Mesendoderm (in vitro differentiated cells): Measurements from ENCODE around the gene BGN.

Experiments
- DNase-seq: peaks from one replicate; pipeline ENCODE4 v3.0.0; 2013
- H2AK5ac ChIP-seq: 2 replicates; pipeline ENCODE4 v1.6.1; 2013; ENCODE audit warnings: low read length, inconsistent platforms
- H2BK120ac ChIP-seq: 2 replicates; pipeline ENCODE4 v1.6.1; 2013; ENCODE audit warnings: low read depth, mild to moderate bottlenecking, low read length, moderate library complexity, mixed read lengths
- H2BK15ac ChIP-seq: replicated peaks from 2 replicates; pipeline ENCODE4 v1.6.1; 2013; ENCODE audit warnings: low read depth, mild to moderate bottlenecking, moderate library complexity
- H2BK5ac ChIP-seq: 2 replicates; pipeline ENCODE4 v1.6.1; 2013; ENCODE audit warnings: low read length, inconsistent platforms
- H3K18ac ChIP-seq: 2 replicates; pipeline ENCODE4 v1.6.1; 2013; ENCODE audit warnings: mild to moderate bottlenecking, low read length, mixed read lengths
- H3K23ac ChIP-seq: one replicate; pipeline ENCODE4 v1.6.1; 2013; ENCODE audit warnings: low read length
- H3K27ac ChIP-seq: 2 replicates; pipeline ENCODE4 v1.5.1; 2013; ENCODE audit warnings: low read depth, mild to moderate bottlenecking, inconsistent platforms, low read length, moderate library complexity
- H3K27me3 ChIP-seq: 2 replicates; pipeline ENCODE4 v1.6.1; 2013; ENCODE audit warnings: low read length, control low read depth, mild to moderate bottlenecking, inconsistent platforms; ENCODE audit not compliant: insufficient read depth, poor library complexity
- H3K36me3 ChIP-seq: 2 replicates; pipeline ENCODE4 v1.6.1; 2013; ENCODE audit warnings: low read length, inconsistent platforms; ENCODE audit not compliant: control insufficient read depth, insufficient read depth
- H3K4ac ChIP-seq: one replicate; pipeline ENCODE4 v1.6.1; 2013; ENCODE audit warnings: low read depth, mild to moderate bottlenecking, low read length, moderate library complexity
- H3K4me1 ChIP-seq: 2 replicates; pipeline ENCODE4 v1.6.1; 2013; ENCODE audit warnings: low read depth, low read length, inconsistent platforms; ENCODE audit not compliant: control insufficient read depth
- H3K4me2 ChIP-seq: 2 replicates; pipeline ENCODE4 v1.6.1; 2013; ENCODE audit warnings: low read length
- H3K4me3 ChIP-seq: 2 replicates; pipeline ENCODE4 v1.5.1; 2013; ENCODE audit warnings: mild to moderate bottlenecking, low read length
- H3K56ac ChIP-seq: one replicate; pipeline ENCODE4 v1.6.1; 2013; ENCODE audit warnings: low read length
- H3K79me1 ChIP-seq: 2 replicates; pipeline ENCODE4 v1.6.1; 2013; ENCODE audit warnings: low read length, inconsistent platforms
- H3K79me2 ChIP-seq: 2 replicates; pipeline ENCODE4 v1.6.1; 2013; ENCODE audit warnings: mild to moderate bottlenecking, low read length; ENCODE audit not compliant: control insufficient read depth, insufficient read depth
- H3K9ac ChIP-seq: 2 replicates; pipeline ENCODE4 v1.6.1; 2013; ENCODE audit warnings: low read length, inconsistent platforms
- H4K5ac ChIP-seq: one replicate; pipeline ENCODE4 v1.6.1; 2013; ENCODE audit warnings: low read length
- H4K8ac ChIP-seq: one replicate; pipeline ENCODE4 v1.6.1; 2013; ENCODE audit warnings: low read depth, mild to moderate bottlenecking, control low read depth, low read length, moderate library complexity
- WGBS: extraction: QIAGEN DNeasy Blood & Tissue Kit; methylation state at CpG from one replicate; pipeline ENCODE4 v1.1.7; 2013; ENCODE audit warnings: low lambda C conversion rate, missing lambda C conversion rate; ENCODE audit not compliant: insufficient coverage; ENCODE audit errors: extremely low coverage; 5-methylcytosine and 5-hydroxymethylcytosine counted together

Gene BGN

DNA sequence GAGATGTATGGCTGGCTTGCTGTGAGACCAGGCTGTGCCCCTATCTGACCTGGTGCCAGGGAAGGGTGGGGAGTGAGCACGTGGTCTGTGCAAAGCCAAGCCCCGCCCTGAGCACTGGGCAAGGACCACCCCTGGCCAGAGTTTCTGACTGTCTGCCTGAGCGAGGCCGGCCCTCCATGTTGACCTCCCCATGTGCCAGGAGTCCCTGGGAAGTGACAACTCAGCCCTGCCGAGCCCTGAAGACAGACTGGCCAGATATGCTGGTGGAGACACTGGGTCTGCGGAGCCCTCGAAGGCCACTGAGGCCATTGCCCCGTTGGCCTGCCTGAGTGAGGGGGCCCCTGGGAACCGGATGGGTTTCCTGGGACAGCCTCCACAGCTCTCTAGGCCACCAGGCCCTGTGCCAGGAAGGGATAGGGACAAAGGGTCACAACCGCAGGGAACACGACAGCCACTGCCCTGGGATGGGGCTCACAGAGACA is 7.1 kb upstream of the BGN start:
- Histone ChIP-seq H3K4me3 (no peak overlapping the region), H3K23ac (no peak overlapping the region), H3K56ac (no peak overlapping the region), H3K27ac (no peak overlapping the region), H3K79me2 (no peaks in the 10 kb centered on the region), H3K9ac (no peak overlapping the region), H2BK5ac (no peak overlapping the region), H3K36me3 (no peaks in the 10 kb centered on the region), H3K4ac (no peak overlapping the region), H4K5ac (no peak overlapping the region), H3K18ac (no peak overlapping the region), H2AK5ac (no peak overlapping the region), H4K8ac (no peak overlapping the region), H3K79me1 (no peaks in the 10 kb centered on the region), H3K4me1 (no peaks in the 10 kb centered on the region), H2BK120ac (no peak overlapping the region), H3K27me3 (no peaks in the 10 kb centered on the region), H2BK15ac (no peak overlapping the region), H3K4me2 (no peak overlapping the region)
- DNase-seq = no peak
- WGBS = no CpG with 5 or more reads among the region's 11 CpGs

- H3K4me3 ChIP-seq = no peak overlapping the region
- no peak overlapping the region for H3K4me2 ChIP-seq
- H3K4me1 ChIP-seq = no peaks in the 10 kb centered on the region
- no peaks in the 10 kb centered on the region for H3K27me3 ChIP-seq
- DNase-seq = peak; percentile 20
- peak overlapping the region; percentile 49 for H3K56ac ChIP-seq
- no peak overlapping the region for H4K5ac ChIP-seq
- WGBS = no CpG with 5 or more reads among the region's 27 CpGs
- H3K36me3 ChIP-seq = no peaks in the 10 kb centered on the region
- no peak overlapping the region for H3K9ac ChIP-seq
- no peak overlapping the region for H4K8ac ChIP-seq
- H2BK15ac ChIP-seq = no peak overlapping the region
- no peaks in the 10 kb centered on the region for H3K79me1 ChIP-seq
- no peak overlapping the region for H3K4ac ChIP-seq
- no peak overlapping the region for H2BK5ac ChIP-seq
- H3K18ac ChIP-seq = no peak overlapping the region
- no peak overlapping the region for H2BK120ac ChIP-seq
- H3K79me2 ChIP-seq = no peaks in the 10 kb centered on the region
- no peak overlapping the region for H3K23ac ChIP-seq
- H2AK5ac ChIP-seq = no peak overlapping the region
- H3K27ac ChIP-seq = no peak overlapping the region
Observed at GRCh38 chrX:153488231-153488914, 6.4 kb upstream of the BGN start.

DNA sequence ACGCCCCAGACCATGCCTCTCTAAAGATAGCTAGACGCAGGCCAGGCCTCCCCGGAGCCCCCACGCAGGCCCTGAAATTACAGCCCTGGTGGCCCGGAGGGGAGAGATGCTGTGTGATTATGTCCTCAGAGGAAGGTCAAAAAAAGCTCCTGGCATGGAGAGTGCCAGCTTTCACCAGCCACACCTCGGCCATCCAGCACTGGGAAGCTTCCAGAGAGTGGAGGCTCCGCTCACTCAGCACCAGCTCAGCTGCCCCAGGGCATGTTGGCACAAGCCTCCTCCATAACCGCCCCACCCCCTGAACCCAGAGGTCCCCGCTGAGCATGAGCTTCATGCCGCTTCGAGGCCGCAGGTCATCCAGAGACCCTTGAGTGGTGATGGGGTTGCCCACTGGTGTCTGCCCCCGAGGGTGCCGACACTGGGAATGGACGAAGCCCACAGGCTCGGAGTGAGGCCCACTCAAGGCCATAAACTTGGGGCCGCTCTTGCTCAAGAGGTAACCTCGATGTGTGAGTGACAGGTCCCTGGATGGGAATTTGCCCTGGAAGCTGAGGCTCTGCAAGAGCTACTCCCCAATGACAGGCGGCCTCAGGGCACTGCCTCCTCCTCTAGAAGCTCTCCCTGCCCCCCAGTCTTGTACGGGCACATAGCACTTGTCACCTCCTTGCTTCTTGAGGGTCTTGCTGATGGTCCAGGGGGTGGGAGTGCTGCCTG is 4.4 kb upstream of the BGN start:
- H3K4me3 ChIP-seq = no peak overlapping the region
- no peak overlapping the region for H2BK5ac ChIP-seq
- no peak overlapping the region for H4K8ac ChIP-seq
- no peaks in the 10 kb centered on the region for H3K79me2 ChIP-seq
- no peak overlapping the region for H4K5ac ChIP-seq
- H3K18ac ChIP-seq = no peak overlapping the region
- no peak overlapping the region for H3K27ac ChIP-seq
- WGBS = no CpG with 5 or more reads among the region's 20 CpGs
- no peak overlapping the region for H2BK120ac ChIP-seq
- no peak overlapping the region for H3K9ac ChIP-seq
- H3K4me1 ChIP-seq = no peaks in the 10 kb centered on the region
- DNase-seq = no peak
- no peak overlapping the region for H2BK15ac ChIP-seq
- no peaks in the 10 kb centered on the region for H3K27me3 ChIP-seq
- no peak overlapping the region for H3K4ac ChIP-seq
- H3K56ac ChIP-seq = no peak overlapping the region
- no peak overlapping the region for H2AK5ac ChIP-seq
- no peak overlapping the region for H3K23ac ChIP-seq
- H3K4me2 ChIP-seq = no peak overlapping the region
- H3K79me1 ChIP-seq = no peaks in the 10 kb centered on the region
- no peaks in the 10 kb centered on the region for H3K36me3 ChIP-seq

DNA sequence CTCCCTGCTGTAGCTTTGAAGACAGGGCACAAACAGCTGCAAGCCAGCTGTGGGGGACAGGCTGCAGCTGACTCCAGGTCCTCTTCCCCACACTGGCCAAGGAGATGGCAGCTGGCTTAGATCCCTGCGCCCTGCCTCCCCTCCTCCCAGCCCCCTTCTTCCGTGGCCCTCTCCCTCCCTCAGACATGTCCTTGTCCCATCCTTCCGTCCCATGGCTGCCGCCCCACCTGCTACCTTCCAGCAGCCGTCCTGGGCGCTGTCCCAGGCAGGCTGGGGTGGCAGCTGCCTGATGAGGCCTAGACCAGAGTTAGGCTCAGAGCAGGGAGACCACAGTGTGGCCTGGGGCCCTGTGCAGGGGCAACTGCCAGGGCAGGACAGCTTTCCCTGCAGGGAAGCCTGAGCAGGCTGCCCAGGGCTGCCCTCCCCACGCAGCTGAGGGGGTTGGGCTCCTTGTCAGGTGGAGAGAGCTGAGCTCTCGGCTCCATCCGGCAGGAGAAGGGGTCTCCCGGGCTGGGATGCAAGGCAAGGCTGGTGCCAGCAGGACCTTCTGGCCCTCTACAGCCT is 3.3 kb upstream of the BGN start:
- Histone ChIP-seq H3K4me3 (no peak overlapping the region), H3K36me3 (no peaks in the 10 kb centered on the region), H3K27me3 (no peaks in the 10 kb centered on the region), H3K23ac (no peak overlapping the region), H3K9ac (no peak overlapping the region), H3K4me1 (no peaks in the 10 kb centered on the region), H3K27ac (no peak overlapping the region), H3K4ac (no peak overlapping the region), H3K18ac (no peak overlapping the region), H2BK5ac (no peak overlapping the region), H2BK120ac (no peak overlapping the region), H4K8ac (no peak overlapping the region), H3K79me1 (no peaks in the 10 kb centered on the region), H3K56ac (peak overlapping the region; percentile 15), H3K79me2 (no peaks in the 10 kb centered on the region), H3K4me2 (no peak overlapping the region), H2BK15ac (no peak overlapping the region), H4K5ac (no peak overlapping the region), H2AK5ac (no peak overlapping the region)
- WGBS = no CpG with 5 or more reads among the region's 10 CpGs
- no peak for DNase-seq

DNA sequence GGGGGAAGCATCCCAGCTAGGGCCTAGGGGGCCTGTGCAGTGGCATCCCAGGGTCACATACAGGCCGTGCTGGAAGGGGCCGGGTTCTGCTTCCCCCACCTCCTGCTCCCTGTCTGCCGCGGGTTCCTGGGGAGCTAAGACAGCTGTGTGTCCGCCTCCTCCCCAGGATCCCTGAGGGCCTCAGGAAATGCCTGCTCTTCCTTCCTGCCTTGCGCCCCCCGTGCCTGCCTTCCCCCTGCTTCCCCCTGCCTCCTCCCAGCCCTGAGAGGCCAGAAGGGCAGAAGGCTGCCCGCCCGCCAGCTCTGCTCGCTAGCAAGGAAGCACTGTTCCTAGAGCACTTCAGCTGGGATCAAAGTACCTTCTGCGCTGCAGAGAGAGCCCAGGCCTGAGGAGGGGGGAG is 2.9 kb upstream of the BGN start:
- Histone ChIP-seq H3K23ac (no peak overlapping the region), H3K4me1 (no peaks in the 10 kb centered on the region), H3K4me2 (no peak overlapping the region), H3K56ac (peak overlapping the region; percentile 15), H3K27me3 (no peaks in the 10 kb centered on the region), H2BK5ac (no peak overlapping the region), H3K9ac (no peak overlapping the region), H4K8ac (no peak overlapping the region), H3K36me3 (no peaks in the 10 kb centered on the region), H2AK5ac (no peak overlapping the region), H4K5ac (no peak overlapping the region), H3K18ac (no peak overlapping the region), H3K79me1 (no peaks in the 10 kb centered on the region), H2BK120ac (no peak overlapping the region), H3K79me2 (no peaks in the 10 kb centered on the region), H3K27ac (no peak overlapping the region), H3K4ac (no peak overlapping the region), H3K4me3 (no peak overlapping the region), H2BK15ac (no peak overlapping the region)
- no peak for DNase-seq
- WGBS = no CpG with 5 or more reads among the region's 11 CpGs
